Measurements from ENCODE around the gene HAP1.
A peak's percentile ranks its signal among the peaks of the same experiment; 100 is the strongest.

HAP1 gene

GRCh38 chr17:41762391-41762790 lies 27.9 kb upstream of the HAP1 start:
- DNase-seq = no peak

GRCh38 chr17:41760878-41761277 lies 26.4 kb upstream of the HAP1 start:
- DNase-seq = no peak

- DNase-seq = no peak
These were observed 24.2 kb upstream of the HAP1 start for GRCh38 chr17:41758601-41759000.

GRCh38 chr17:41754066-41754465 lies 19.6 kb upstream of the HAP1 start:
- DNase-seq = no peak

GRCh38 chr17:41751288-41751687 lies 16.8 kb upstream of the HAP1 start:
- no peak for DNase-seq

- DNase-seq = no peak
These were observed 16.4 kb upstream of the HAP1 start for GRCh38 chr17:41750862-41751261.

- no peak for DNase-seq
These were observed 13.8 kb upstream of the HAP1 start for GRCh38 chr17:41748275-41748674.

GRCh38 chr17:41741709-41742108 lies 7.3 kb upstream of the HAP1 start:
- DNase-seq = no peak

- DNase-seq = no peak
These were observed 6.1 kb upstream of the HAP1 start for GRCh38 chr17:41740506-41740905.

GRCh38 chr17:41739661-41740352 lies 5.4 kb upstream of the HAP1 start:
- DNase-seq = peak; percentile 80

- DNase-seq = no peak
These were observed 4.3 kb upstream of the HAP1 start for GRCh38 chr17:41738801-41739112.

GRCh38 chr17:41738077-41738800 lies 3.8 kb upstream of the HAP1 start:
- peak; percentile 82 for DNase-seq

GRCh38 chr17:41737680-41738023 lies 3.2 kb upstream of the HAP1 start:
- DNase-seq = no peak

- no peak for DNase-seq
These were observed 2.7 kb upstream of the HAP1 start for GRCh38 chr17:41736983-41737679.

- no peak for DNase-seq
These were observed 1.3 kb upstream of the HAP1 start for GRCh38 chr17:41735744-41736143.

GRCh38 chr17:41734949-41735313 lies 488 bp upstream of the HAP1 start:
- DNase-seq = no peak

GRCh38 chr17:41733348-41734138 lies 900 bp downstream of the HAP1 start:
- no peak for DNase-seq

GRCh38 chr17:41731836-41732235 lies 2.6 kb downstream of the HAP1 start:
- DNase-seq = no peak

GRCh38 chr17:41730479-41730878 lies 4.0 kb downstream of the HAP1 start:
- no peak for DNase-seq

- no peak for DNase-seq
These were observed 6.4 kb downstream of the HAP1 start for GRCh38 chr17:41728056-41728455.

- no peak for DNase-seq
These were observed 9.3 kb downstream of the HAP1 start for GRCh38 chr17:41725134-41725533.

GRCh38 chr17:41724476-41725050 lies 9.9 kb downstream of the HAP1 start:
- no peak for DNase-seq

GRCh38 chr17:41723801-41724475 lies 10.5 kb downstream of the HAP1 start:
- no peak for DNase-seq
